Measurements from ENCODE around the gene RNLS. TPM values are rescaled to one million over a fixed set of nuclear protein-coding genes. Genes with fewer than 3 reads are reported as not detected.

RNLS gene
- 10 to 100 TPM in 2 of 3 donors, 1 to 10 TPM in 1; 6.5 to 13.3 (median 10.8) TPM for polyA plus RNA-seq

- no peak within 1 kb of the TSS for H3K27ac ChIP-seq (ENCODE audit: low read depth, low read length)
- 2 to 4% (median 4%) methylated on average over 63 of the region's 63 CpGs for WGBS, 3 donors
Measured at GRCh38 chr10:88582806-88583583, at the start of gene RNLS. RNLS (minus strand) TSS chr10:88583318.

- no peak overlapping the region for H3K27ac ChIP-seq (ENCODE audit: low read depth, low read length)
Measured at GRCh38 chr10:88624840-88625239, 41.7 kb upstream of the RNLS start.

- no peak overlapping the region for H3K27ac ChIP-seq (ENCODE audit: low read depth, low read length)
- 66 to 80% (median 75%) methylated on average over 2 of the region's 2 CpGs for WGBS, 3 donors
Measured at GRCh38 chr10:88623835-88624234, 40.7 kb upstream of the RNLS start.

GRCh38 chr10:88620441-88620840 is 37.3 kb upstream of the RNLS start:
- 77 to 87% (median 82%) methylated on average over 1 of the region's 1 CpG for WGBS, 3 donors
- H3K27ac ChIP-seq (ENCODE audit: low read depth, low read length), result no peak overlapping the region

GRCh38 chr10:88618496-88618895 is 35.4 kb upstream of the RNLS start:
- WGBS, 3 donors, result 68 to 83% (median 76%) methylated on average over 1 of the region's 1 CpG
- H3K27ac ChIP-seq (ENCODE audit: low read depth, low read length), result no peak overlapping the region

- WGBS, 3 donors, result 63 to 87% (median 74%) methylated on average over 1 of the region's 1 CpG
Measured at GRCh38 chr10:88617772-88618300, 34.7 kb upstream of the RNLS start.

GRCh38 chr10:88616250-88616977 is 33.3 kb upstream of the RNLS start:
- WGBS, 3 donors, result 86 to 92% (median 89%) methylated on average over 18 of the region's 18 CpGs
- no peak overlapping the region for H3K27ac ChIP-seq (ENCODE audit: low read depth, low read length)

More at GRCh38 chr10:88617772-88618300, 34.7 kb upstream of the RNLS start:
- H3K27ac ChIP-seq (ENCODE audit: low read depth, low read length), result no peak overlapping the region

GRCh38 chr10:88608780-88609179 is 25.7 kb upstream of the RNLS start:
- WGBS, 3 donors, result 66 to 75% (median 69%) methylated on average over 2 of the region's 2 CpGs
- H3K27ac ChIP-seq (ENCODE audit: low read depth, low read length), result no peak overlapping the region

GRCh38 chr10:88608052-88608732 is 25.1 kb upstream of the RNLS start:
- 82 to 87% (median 83%) methylated on average over 6 of the region's 6 CpGs for WGBS, 3 donors
- no peak overlapping the region for H3K27ac ChIP-seq (ENCODE audit: low read depth, low read length)

GRCh38 chr10:88598055-88598454 is 14.9 kb upstream of the RNLS start:
- 43 to 85% (median 55%) methylated on average over 1 of the region's 1 CpG for WGBS, 3 donors
- H3K27ac ChIP-seq (ENCODE audit: low read depth, low read length), result no peak overlapping the region

GRCh38 chr10:88594482-88594881 is 11.4 kb upstream of the RNLS start:
- WGBS, 3 donors, result 93 to 100% (median 98%) methylated on average over 1 of the region's 1 CpG

GRCh38 chr10:88592906-88593305 is 9.8 kb upstream of the RNLS start:
- 77 to 89% (median 79%) methylated on average over 2 of the region's 2 CpGs for WGBS, 3 donors
- no peak overlapping the region for H3K27ac ChIP-seq (ENCODE audit: low read depth, low read length)

More at GRCh38 chr10:88594482-88594881, 11.4 kb upstream of the RNLS start:
- H3K27ac ChIP-seq (ENCODE audit: low read depth, low read length), result no peak overlapping the region

GRCh38 chr10:88592381-88592780 is 9.3 kb upstream of the RNLS start:
- WGBS, 3 donors, result 83 to 90% (median 90%) methylated on average over 1 of the region's 1 CpG
- no peak overlapping the region for H3K27ac ChIP-seq (ENCODE audit: low read depth, low read length)

GRCh38 chr10:88586462-88586861 is 3.3 kb upstream of the RNLS start, which contains the start of gene LIPJ:
LIPJ (plus strand) TSS chr10:88586762; CDS start chr10:88590688, 3,926 bp downstream.
- WGBS, 3 donors, result 85 to 92% (median 91%) methylated on average over 2 of the region's 2 CpGs
- H3K27ac ChIP-seq (ENCODE audit: low read depth, low read length), result no peak within 1 kb of the TSS

- 55 to 59% (median 58%) methylated on average over 7 of the region's 7 CpGs for WGBS, 3 donors
- H3K27ac ChIP-seq (ENCODE audit: low read depth, low read length), result no peak overlapping the region
Measured at GRCh38 chr10:88583584-88583957, 453 bp upstream of the RNLS start.

- WGBS, 3 donors, result 6 to 21% (median 17%) methylated on average over 4 of the region's 4 CpGs
- no peak overlapping the region for H3K27ac ChIP-seq (ENCODE audit: low read depth, low read length)
Measured at GRCh38 chr10:88582411-88582805, 710 bp downstream of the RNLS start.

- H3K27ac ChIP-seq (ENCODE audit: low read depth, low read length), result no peak overlapping the region
- 0 to 6% (median 0%) methylated on average over 1 of the region's 1 CpG for WGBS, 3 donors
Measured at GRCh38 chr10:88565072-88565471, 18.0 kb downstream of the RNLS start.

- WGBS, 3 donors, result 95 to 98% (median 98%) methylated on average over 1 of the region's 1 CpG
Measured at GRCh38 chr10:88562152-88562551, 21.0 kb downstream of the RNLS start.

GRCh38 chr10:88557658-88558057 is 25.5 kb downstream of the RNLS start:
- no peak overlapping the region for H3K27ac ChIP-seq (ENCODE audit: low read depth, low read length)
- WGBS, 3 donors, result 45 to 85% (median 52%) methylated on average over 2 of the region's 2 CpGs

More at GRCh38 chr10:88562152-88562551, 21.0 kb downstream of the RNLS start:
- H3K27ac ChIP-seq (ENCODE audit: low read depth, low read length), result no peak overlapping the region
